GM12878 (cell line): ENCODE data around the gene SLA2. TPM values are rescaled to one million over a fixed set of nuclear protein-coding genes. Genes with fewer than 3 reads are reported as not detected.

Experiments used
- ATAC-seq: fragments of 200-7000 bp; cut with Tn5 transposase; 3 replicates; pipeline ENCODE4 v1.9.1; 2020; ENCODE audit warnings: mild to moderate bottlenecking, moderate library complexity
- BruUV-seq: library from RNA; stranded (reverse); fragments of 400-500 nt; replicated peaks from 2 replicates; lab custom pipeline; 2021; lab: Mats Ljungman, UMichigan
- CTCF ChIA-PET: fragments of 300-600 bp; sonication (Branson Sonifier 250); formaldehyde crosslinking; extraction: SDS; loops from one replicate; lab custom pipeline; 2021; ENCODE audit warnings: inconsistent platforms; lab: Yijun Ruan, JAX
- POLR2A ChIA-PET: fragments of 350-600 bp; formaldehyde crosslinking; extraction: SDS; loops from one replicate; lab custom pipeline; 2021; ENCODE audit warnings: inconsistent platforms; lab: Charles Lee
- RAD21 ChIA-PET: fragments of 300-600 bp; sonication (Branson Sonifier 250); formaldehyde crosslinking; loops from one replicate; lab custom pipeline; 2023; ENCODE audit warnings: antibody characterized with exemption; ENCODE audit not compliant: unreplicated experiment; lab: Charles Lee
- SMC1A ChIA-PET: fragments of 300-600 bp; sonication (Branson Sonifier 250); formaldehyde crosslinking; loops from one replicate; lab custom pipeline; 2023; ENCODE audit not compliant: unreplicated experiment, uncharacterized antibody; lab: Charles Lee
- DNase-seq: peaks from one replicate; pipeline ENCODE4 v3.0.0-alpha.2; 2011; ENCODE audit warnings: low read depth, low spot score
- FAIRE-seq: peaks from 3 replicates; lab custom pipeline; 2011; peaks lifted over from hg19 to GRCh38; lab: Jason Lieb, UNC
- H2AFZ ChIP-seq: 2 replicates; pipeline ENCODE4 v1.6.0; 2011; ENCODE audit warnings: low read depth, low read length, control low read depth; ENCODE audit not compliant: control insufficient read depth
- H3K27ac ChIP-seq: 2 replicates; pipeline ENCODE4 v1.5.1; 2011; ENCODE audit warnings: control low read depth; ENCODE audit not compliant: control insufficient read depth, insufficient read depth
- H3K27me3 ChIP-seq, 2 experiments: replicated peaks in 1 of 2; 2 replicates each; pipeline versions ENCODE4 v1.6.0 to v1.6.1; 2011; ENCODE audit warnings: low read length in 1 of 2; ENCODE audit not compliant: control insufficient read depth in 2 of 2, insufficient read depth in 2 of 2
- H3K36me3 ChIP-seq, 2 experiments: 2 replicates each; pipeline ENCODE4 v1.5.1; 2011; ENCODE audit warnings: low read length in 1 of 2; ENCODE audit not compliant: control insufficient read depth in 2 of 2, insufficient read depth in 2 of 2
- H3K4me1 ChIP-seq: 2 replicates; pipeline ENCODE4 v1.6.1; 2011; ENCODE audit warnings: mild to moderate bottlenecking, low read length, moderate library complexity, mixed read lengths; ENCODE audit not compliant: control insufficient read depth, insufficient read depth
- H3K4me2 ChIP-seq: 2 replicates; pipeline ENCODE4 v1.6.0; 2011; ENCODE audit warnings: control low read depth; ENCODE audit not compliant: control insufficient read depth, insufficient read depth
- H3K4me3 ChIP-seq: fragments of 200-600 bp; sonication (generic); 2 replicates; pipeline ENCODE4 v1.5.1; 2016
- H3K79me2 ChIP-seq: 2 replicates; pipeline ENCODE4 v1.6.0; 2011; ENCODE audit warnings: low read length; ENCODE audit not compliant: control insufficient read depth, insufficient read depth
- H3K9ac ChIP-seq: 2 replicates; pipeline ENCODE4 v1.8.0; 2011; ENCODE audit warnings: low read length, control low read depth, mixed read lengths; ENCODE audit not compliant: control insufficient read depth, insufficient read depth
- H3K9me3 ChIP-seq: replicated peaks from 3 replicates; pipeline ENCODE4 v1.5.1; 2011; ENCODE audit warnings: mild to moderate bottlenecking, low read length; ENCODE audit not compliant: control insufficient read depth, insufficient read depth
- H4K20me1 ChIP-seq: 2 replicates; pipeline ENCODE4 v1.6.0; 2011; ENCODE audit not compliant: control insufficient read depth, insufficient read depth
- CBFB ChIP-seq: IDR thresholded peaks from 2 replicates; pipeline ENCODE4 v1.6.1; 2016; ENCODE audit warnings: antibody characterized with exemption, low read depth
- CEBPB ChIP-seq, 2 experiments: fragments of 150-350 bp in 1 of 2; IDR thresholded peaks; 2 replicates each; pipeline ENCODE4 v1.6.1; 2012 to 2014; ENCODE audit warnings: low read depth in 2 of 2, low read length in 2 of 2, borderline replicate concordance in 1 of 2, inconsistent platforms in 1 of 2
- GABPA ChIP-seq: IDR thresholded peaks from 2 replicates; pipeline ENCODE4 v1.6.1; 2014; ENCODE audit warnings: antibody characterized with exemption, low read depth, mild to moderate bottlenecking, inconsistent platforms
- GATAD2B ChIP-seq: fragments of 450-650 bp; conservative IDR thresholded peaks from 2 replicates; pipeline ENCODE4 v1.6.1; 2017; ENCODE audit warnings: low read depth, mild to moderate bottlenecking, moderate library complexity
- IRF5 ChIP-seq: fragments of 450-650 bp; IDR thresholded peaks from 2 replicates; pipeline ENCODE4 v1.6.1; 2017; ENCODE audit warnings: borderline replicate concordance
- MEF2A ChIP-seq: IDR thresholded peaks from 2 replicates; pipeline ENCODE4 v1.6.1; 2011; ENCODE audit warnings: low read depth, mild to moderate bottlenecking, low read length, moderate library complexity; ENCODE audit not compliant: insufficient read depth
- MLLT1 ChIP-seq: fragments of 450-650 bp; IDR thresholded peaks from 2 replicates; pipeline ENCODE4 v1.6.1; 2016; ENCODE audit warnings: mild to moderate bottlenecking
- MTA2 ChIP-seq: fragments of 450-650 bp; IDR thresholded peaks from 2 replicates; pipeline ENCODE4 v1.6.1; 2016; ENCODE audit warnings: low read depth, mild to moderate bottlenecking, moderate library complexity
- NFIC ChIP-seq: IDR thresholded peaks from 2 replicates; pipeline ENCODE4 v1.6.1; 2012; ENCODE audit warnings: low read depth, mild to moderate bottlenecking, inconsistent platforms, low read length, moderate library complexity
- NFYA ChIP-seq: IDR thresholded peaks from 2 replicates; pipeline ENCODE4 v1.6.1; 2011; ENCODE audit warnings: low read depth, mild to moderate bottlenecking, low read length, improper control_type of control experiment, borderline replicate concordance
- NKRF ChIP-seq: fragments of 450-650 bp; conservative IDR thresholded peaks from 2 replicates; pipeline ENCODE4 v1.6.1; 2017; ENCODE audit warnings: mild to moderate bottlenecking, moderate library complexity
- PAX8 ChIP-seq: fragments of 450-650 bp; IDR thresholded peaks from 2 replicates; pipeline ENCODE4 v1.6.1; 2017; ENCODE audit warnings: mild to moderate bottlenecking, moderate library complexity
- SIN3A ChIP-seq: IDR thresholded peaks from 2 replicates; pipeline ENCODE4 v1.6.1; 2012; ENCODE audit warnings: low read depth, low read length, improper control_type of control experiment
- WGBS: methylation state at CpG from one replicate; pipeline ENCODE4 v1.1.6; 2016; ENCODE audit warnings: low lambda C conversion rate; ENCODE audit not compliant: insufficient replicate concordance, insufficient coverage; ENCODE audit errors: missing lambda C conversion rate; 5-methylcytosine and 5-hydroxymethylcytosine counted together
- in situ Hi-C: fragments of 300-500 bp; cut with MboI; formaldehyde crosslinking; loops from 9 replicates; pipeline ENCODE4 v1.14.3; 2018; ENCODE audit warnings: mixed read lengths
- intact Hi-C: fragments of 100-400 bp; cut with micrococcal nuclease; formaldehyde crosslinking; loops from one replicate; pipeline ENCODE4 v1.14.2; 2022; ENCODE audit not compliant: unreplicated experiment
- polyA plus RNA-seq, 11 experiments: library from polyadenylated mRNA; depleted of rRNA in 4 of 11; unstranded in 6 of 11; stranded (reverse) in 5 of 11; fragments of >200 nt; fragmentation: Nextera tagmentation in 4 of 11; fragmentation: Illumina TruSeq in 1 of 11; extraction: Ambion mirVana in 4 of 11; extraction: Trizol in 1 of 11; gene quantifications; 1 replicate in 1 of 11; 2 replicates in 10 of 11; pipeline versions ENCODE4 v1.2.1 to v1.2.3, GENCODE V29; 2011 to 2016; ENCODE audit warnings: inconsistent platforms in 2 of 11, missing spikeins in 2 of 11, low read depth in 1 of 11
- total RNA-seq, 4 experiments: library from RNA; depleted of rRNA in 3 of 4; stranded (reverse); fragments of >200 nt in 3 of 4; fragmentation: Illumina TruSeq in 1 of 4; extraction: Trizol in 1 of 4; gene quantifications; 2 replicates each; pipeline versions ENCODE4 v1.2.1 to v1.2.3, GENCODE V29; 2013 to 2021

Gene SLA2
- total and polyA plus RNA-seq, 10 of the 15 experiments (the other 5 are each of a cell fraction or from before 2014, with no cell fraction given) = 0.29 to 3.3 (median 1.4) TPM

GRCh38 chr20:36645353-36645752 lies 643 bp downstream of the SLA2 start:
- ChIA-PET SMC1A (interaction anchor here (1.1 kb wide), 1 partner anchor 32 kb away, joined by 3 read pairs; no protein-coding TSS in a partner anchor), POLR2A (no interaction called here), CTCF (interaction anchor here (0.9 to 1.7 kb wide), 7 partner anchors 10 to 243 kb away, joined by 3 to 7 read pairs (median 5); no protein-coding TSS in a partner anchor), RAD21 (interaction anchor here (1.0 kb wide), 1 partner anchor 35 kb away, joined by 3 read pairs; no protein-coding TSS in a partner anchor)
- Histone ChIP-seq H3K79me2 (no peaks in the 10 kb centered on the region), H3K9me3 (no peaks in the 10 kb centered on the region), H4K20me1 (no peaks in the 10 kb centered on the region), H3K4me1 (peaks cover 16% of the 10 kb centered on the region), H3K27me3 (no peaks in the 10 kb centered on the region), H3K9ac (no peak overlapping the region), H2AFZ (no peak overlapping the region), H3K4me2 (peak overlapping the region; percentile 49; the same call in 1 of the 2 replicates), H3K27ac (no peak overlapping the region), H3K36me3 (no peaks in the 10 kb centered on the region), H3K4me3 (no peak overlapping the region)
- no peak for FAIRE-seq
- ATAC-seq = no peak
- no TSS peak for BruUV-seq
- in situ Hi-C loops = no loop called here
- no peak for DNase-seq
- WGBS = 93% methylated on average over 7 of the region's 7 CpGs
- intact Hi-C loops = no loop called here
- no peak for TF ChIP-seq GABPA
- no peak for TF ChIP-seq CBFB
- no peak for TF ChIP-seq GATAD2B
- no peak for TF ChIP-seq IRF5

- no peak overlapping the region for H3K9ac ChIP-seq
- H3K36me3 ChIP-seq = no peaks in the 10 kb centered on the region
- H3K9me3 ChIP-seq = no peaks in the 10 kb centered on the region
- in situ Hi-C loops (no loop called here), intact Hi-C loops (no loop called here)
- peaks cover 16% of the 10 kb centered on the region for H3K4me1 ChIP-seq
- POLR2A ChIA-PET = no interaction called here
- no peak overlapping the region for H3K27ac ChIP-seq
- no peak overlapping the region for H3K4me2 ChIP-seq
- no peaks in the 10 kb centered on the region for H3K27me3 ChIP-seq
- H2AFZ ChIP-seq = no peak overlapping the region
- CTCF ChIA-PET = interaction anchor here (1.0 to 1.7 kb wide), 3 partner anchors 10 to 110 kb away, joined by 3 to 7 read pairs (median 5); no protein-coding TSS in a partner anchor
- FAIRE-seq = no peak
- no peaks in the 10 kb centered on the region for H3K79me2 ChIP-seq
- WGBS = 97% methylated on average over 7 of the region's 7 CpGs
- H4K20me1 ChIP-seq = no peaks in the 10 kb centered on the region
- no peak for DNase-seq
- RAD21 ChIA-PET = no interaction called here
- no peak overlapping the region for H3K4me3 ChIP-seq
- SMC1A ChIA-PET = no interaction called here
- BruUV-seq = no TSS peak
- no peak for ATAC-seq
- TF ChIP-seq MTA2 (no peak), PAX8 (no peak), MLLT1 (no peak), CEBPB (IDR thresholded peaks at IDR 0.05; ENCODE audit: borderline replicate concordance in 1 of 2, low read depth in 2 of 2, low read length in 2 of 2) (no peak), NFYA (no peak), NFIC (no peak), SIN3A (no peak), NKRF (no peak), MEF2A (no peak)
Measured at GRCh38 chr20:36644706-36645095, 1.3 kb downstream of the SLA2 start.
